Endometrium (tissue), 2 donors: Measurements from ENCODE around the gene C8G.

Experiments used
- FAIRE-seq: peaks from 2 replicates; lab custom pipeline; 2012; peaks lifted over from hg19 to GRCh38; lab: Jason Lieb, UNC
- donor health status: control.
- donor health status: control.

C8G gene

DNA sequence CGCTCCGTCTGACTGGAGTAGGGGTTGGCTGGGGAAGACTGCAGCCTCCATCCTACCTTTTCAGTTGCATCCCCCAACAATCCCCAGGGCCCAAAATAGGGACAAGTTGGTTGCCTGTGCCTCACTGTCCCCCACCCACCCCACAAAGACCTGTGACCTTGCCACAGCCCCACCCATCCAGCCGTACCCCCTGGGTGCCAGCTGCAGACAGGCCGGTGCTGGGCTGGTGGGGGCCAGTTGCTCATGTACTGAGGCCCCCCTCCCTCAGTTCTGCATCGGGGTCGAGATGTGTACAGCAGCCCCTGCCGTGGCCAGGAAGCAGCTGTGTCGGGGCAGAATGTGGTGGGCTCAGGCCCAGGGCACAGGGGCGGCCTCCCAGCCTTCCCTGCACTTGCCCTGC is 38.1 kb downstream of the C8G start:
- FAIRE-seq, result no peak

GRCh38 chr9:136983656-136984314 is 38.7 kb downstream of the C8G start:
- FAIRE-seq, result no peak

- no peak for FAIRE-seq
Observed at GRCh38 chr9:136984464-136985026, 39.5 kb downstream of the C8G start.

GRCh38 chr9:136985027-136985602 is 40.1 kb downstream of the C8G start:
- FAIRE-seq, result no peak

DNA sequence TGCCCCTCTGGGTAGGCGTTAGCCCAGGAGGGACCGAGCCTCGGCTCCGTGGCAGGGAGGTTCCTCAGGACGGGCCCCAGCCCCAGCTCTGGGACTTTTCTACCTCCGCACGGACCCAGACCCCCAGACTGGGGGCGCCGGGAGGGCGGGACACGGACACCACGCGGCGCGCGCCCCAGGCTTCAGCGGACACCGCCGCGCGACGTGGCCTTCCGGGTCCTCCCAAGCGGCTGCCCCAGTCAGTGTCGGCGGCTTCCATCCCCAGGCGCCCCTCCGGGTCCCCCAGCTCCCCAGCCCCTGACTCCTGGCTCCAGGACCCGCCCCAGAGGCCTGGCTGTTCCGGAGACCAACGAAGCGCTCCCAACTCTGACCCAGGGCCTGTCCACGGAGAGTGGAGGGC is 40.8 kb downstream of the C8G start:
- no peak for FAIRE-seq

GRCh38 chr9:136988872-136989271 is 43.8 kb downstream of the C8G start:
- FAIRE-seq, result no peak

- FAIRE-seq, result no peak
Observed at GRCh38 chr9:136990242-136990911, 45.3 kb downstream of the C8G start.

DNA sequence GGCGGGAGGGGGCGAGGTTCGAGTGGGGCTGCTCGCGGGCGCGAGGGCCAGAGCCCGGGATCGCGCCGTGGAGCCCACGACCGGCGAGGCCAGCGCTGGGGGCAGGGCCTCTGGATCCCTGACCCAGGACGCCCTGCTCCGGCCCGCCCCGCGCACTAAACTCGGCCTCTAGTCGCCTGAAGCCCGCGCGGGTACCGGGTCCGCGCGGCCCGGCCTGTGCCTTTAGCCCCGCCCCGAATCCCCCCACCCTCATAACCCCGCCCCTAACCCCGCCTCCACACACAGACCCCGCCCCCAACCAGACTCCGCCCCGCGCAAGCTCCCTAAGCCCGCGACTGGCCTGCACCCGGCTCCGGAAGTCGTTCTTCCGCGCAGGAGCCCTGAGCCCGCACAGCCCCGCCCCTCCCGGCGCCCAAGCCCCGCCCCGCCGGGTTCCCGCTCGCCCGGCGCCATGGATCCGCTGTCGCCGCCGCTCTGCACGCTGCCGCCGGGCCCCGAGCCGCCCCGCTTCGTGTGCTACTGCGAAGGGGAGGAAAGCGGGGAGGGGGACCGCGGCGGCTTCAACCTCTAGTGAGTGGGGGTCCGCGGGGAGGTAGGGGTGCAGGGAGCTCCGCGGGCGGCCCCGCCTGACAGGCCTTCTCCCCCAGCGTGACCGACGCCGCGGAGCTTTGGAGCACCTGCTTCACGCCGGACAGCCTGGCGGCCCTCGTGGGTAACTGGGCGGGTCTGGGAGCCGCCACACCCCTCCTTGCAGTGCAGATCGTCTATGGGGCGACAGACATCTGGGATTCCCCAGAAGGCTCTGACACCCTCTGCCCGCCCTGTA is 47.2 kb downstream of the C8G start, which contains the start of gene PAXX:
PAXX (plus strand) TSS at position 430 of the 826 bp plus-strand sequence; CDS start at position 452, 22 bp downstream.
- FAIRE-seq, result no peak

GRCh38 chr9:136992819-136993369 is 47.9 kb downstream of the C8G start:
- no peak for FAIRE-seq

GRCh38 chr9:136994180-136994887 is 49.3 kb downstream of the C8G start:
- no peak for FAIRE-seq

DNA sequence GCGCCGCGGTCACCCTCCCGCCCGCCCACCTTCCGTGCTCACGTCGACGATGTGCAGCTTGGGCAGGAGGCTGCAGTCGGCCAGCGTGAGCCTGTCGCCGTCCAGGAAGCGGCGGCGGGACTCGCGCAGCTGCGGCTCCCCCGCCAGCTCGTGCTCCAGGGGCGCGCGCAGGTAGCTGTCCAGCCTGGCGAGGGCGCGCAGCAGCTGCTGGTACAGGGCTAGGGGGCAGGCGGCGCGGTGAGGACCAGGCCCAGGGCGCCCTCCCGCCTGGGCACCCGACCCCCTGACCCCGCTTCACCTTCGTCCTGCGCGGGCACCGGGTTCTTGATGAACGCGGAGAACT is 49.8 kb downstream of the C8G start:
- no peak for FAIRE-seq

- FAIRE-seq, result no peak
Observed at GRCh38 chr9:136995362-136995761, 50.3 kb downstream of the C8G start.

GRCh38 chr9:136995772-136996311 is 50.8 kb downstream of the C8G start:
- FAIRE-seq, result no peak
